Activated CD4-positive, alpha-beta T cell treated with anti-CD3 and anti-CD28 coated beads, Interleukin-2, amount 10 ng/mL, durations not matched to agents 7 days and 5 days (primary cell): ENCODE results near the gene NELFCD. TPM values are rescaled to one million over a fixed set of nuclear protein-coding genes. Genes with fewer than 3 reads are reported as not detected.
"Not testable (repeated sequence)": the region's sequence is repeated elsewhere in the genome, so short reads cannot be mapped to it uniquely, and the experiment has no call there.

Source experiments
- CTCF ChIA-PET: fragments of 350-600 bp; sonication (Branson Sonifier 250); formaldehyde crosslinking; loops from one replicate; lab custom pipeline; 2021; ENCODE audit warnings: antibody characterized with exemption; lab: Charles Lee
- POLR2A ChIA-PET: fragments of 350-600 bp; sonication (Branson Sonifier 250); formaldehyde crosslinking; loops from one replicate; lab custom pipeline; 2021; ENCODE audit warnings: antibody characterized with exemption; lab: Charles Lee
- DNase-seq: peaks from one replicate; pipeline ENCODE4 v3.0.0-alpha.2; 2020
- H3K27ac Mint-ChIP-seq: one replicate; pipeline ENCODE4 v1.8.0; 2021; ENCODE audit warnings: mild to moderate bottlenecking, moderate library complexity, mixed read lengths
- H3K27me3 Mint-ChIP-seq: one replicate; pipeline ENCODE4 v1.8.0; 2021; ENCODE audit warnings: mixed read lengths
- H3K36me3 Mint-ChIP-seq: one replicate; pipeline ENCODE4 v1.8.0; 2021; ENCODE audit warnings: low read depth, mixed read lengths
- H3K4me1 Mint-ChIP-seq: one replicate; pipeline ENCODE4 v1.8.0; 2021; ENCODE audit warnings: mixed read lengths
- H3K4me3 Mint-ChIP-seq: one replicate; pipeline ENCODE4 v1.8.0; 2021; ENCODE audit warnings: mild to moderate bottlenecking, moderate library complexity, mixed read lengths
- H3K9me3 Mint-ChIP-seq: one replicate; pipeline ENCODE4 v1.8.0; 2021; ENCODE audit warnings: mixed read lengths
- total RNA-seq, 2 experiments: library from RNA; stranded (reverse); gene quantifications; one replicate each; pipeline ENCODE4 v1.2.3, GENCODE V29; 2021

The NELFCD gene
- total RNA-seq, 2 experiments from 2014 or later: 90.1 to 98.2 TPM

DNA sequence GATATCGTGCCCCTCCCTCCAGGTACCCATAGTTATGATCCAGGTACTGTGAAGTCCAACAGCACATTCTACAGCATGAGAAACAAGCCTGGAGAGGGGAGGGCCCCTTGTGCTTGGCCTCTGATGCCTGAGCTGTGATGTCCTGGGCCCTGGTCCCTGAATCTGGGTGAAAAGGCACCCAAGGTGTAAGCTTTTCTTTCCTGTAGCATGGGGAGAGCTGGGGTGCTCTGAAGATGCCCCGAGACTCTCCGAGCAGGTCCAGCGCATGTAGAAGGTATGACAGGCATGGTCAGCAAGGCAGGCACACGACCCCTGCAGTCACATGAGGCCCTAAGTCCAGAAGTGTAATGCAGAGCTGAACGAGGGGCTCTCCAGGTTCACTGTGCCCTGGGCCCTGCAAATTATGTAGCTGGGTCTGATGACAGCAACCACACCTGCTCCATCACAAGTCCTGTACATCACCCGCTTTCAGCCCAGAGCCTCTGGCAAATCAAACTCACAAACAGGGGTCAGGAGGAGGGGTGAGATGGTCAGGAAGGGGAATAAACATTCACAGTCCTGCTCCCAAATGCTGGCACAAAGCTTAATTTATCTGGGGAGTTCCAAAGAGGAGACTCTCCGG is 27.8 kb downstream of the NELFCD start:
- peaks cover 56% of the 10 kb centered on the region for H3K4me1 Mint-ChIP-seq
- no peak for DNase-seq
- POLR2A ChIA-PET: no interaction called here
- H3K36me3 Mint-ChIP-seq: peaks cover 6% of the 10 kb centered on the region
- H3K27me3 Mint-ChIP-seq: no peaks in the 10 kb centered on the region
- H3K9me3 Mint-ChIP-seq: no peaks in the 10 kb centered on the region
- no peak overlapping the region for H3K4me3 Mint-ChIP-seq
- CTCF ChIA-PET: interaction anchor here (0.6 to 1.6 kb wide), 4 partner anchors 10 to 41 kb away, joined by 3 to 7 read pairs (median 3); partner anchors contain the start of gene TUBB1
- no peak overlapping the region for H3K27ac Mint-ChIP-seq

DNA sequence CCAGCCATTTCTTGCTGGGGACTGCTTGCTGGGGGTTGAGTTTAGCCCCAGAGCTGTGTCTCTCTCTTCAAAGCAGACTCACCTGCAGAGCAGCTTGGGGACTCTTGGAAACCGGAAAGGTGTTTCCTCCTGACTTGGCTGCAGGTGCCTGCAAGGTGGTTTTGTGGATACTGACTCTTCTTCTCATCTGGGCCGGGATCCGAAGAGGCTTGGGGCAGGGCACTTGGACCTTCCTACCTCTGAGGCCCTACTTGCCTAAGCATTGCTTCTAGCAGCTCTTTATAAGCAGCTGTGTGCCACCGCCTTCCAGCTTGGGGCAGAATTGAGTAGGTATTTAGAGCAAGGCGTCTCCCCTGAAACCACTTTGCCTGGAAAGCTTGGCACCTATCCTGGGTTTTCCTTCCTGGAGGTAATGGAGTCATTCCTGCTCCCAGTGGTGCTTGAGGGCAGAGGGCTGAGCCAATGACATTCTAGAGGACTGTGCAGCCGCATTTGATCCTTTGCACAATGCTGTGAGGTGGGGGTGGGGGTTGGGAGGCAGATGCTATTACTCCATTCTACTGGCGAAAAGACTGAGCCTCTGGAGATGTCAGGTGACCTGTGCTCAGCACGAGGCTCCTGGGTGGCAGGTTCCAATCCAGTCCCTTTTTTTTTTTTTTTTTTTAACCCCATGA is 29.4 kb downstream of the NELFCD start:
- CTCF ChIA-PET: interaction anchor here (0.9 kb wide), 1 partner anchor 28 kb away, joined by 4 read pairs; no protein-coding TSS in a partner anchor

DNA sequence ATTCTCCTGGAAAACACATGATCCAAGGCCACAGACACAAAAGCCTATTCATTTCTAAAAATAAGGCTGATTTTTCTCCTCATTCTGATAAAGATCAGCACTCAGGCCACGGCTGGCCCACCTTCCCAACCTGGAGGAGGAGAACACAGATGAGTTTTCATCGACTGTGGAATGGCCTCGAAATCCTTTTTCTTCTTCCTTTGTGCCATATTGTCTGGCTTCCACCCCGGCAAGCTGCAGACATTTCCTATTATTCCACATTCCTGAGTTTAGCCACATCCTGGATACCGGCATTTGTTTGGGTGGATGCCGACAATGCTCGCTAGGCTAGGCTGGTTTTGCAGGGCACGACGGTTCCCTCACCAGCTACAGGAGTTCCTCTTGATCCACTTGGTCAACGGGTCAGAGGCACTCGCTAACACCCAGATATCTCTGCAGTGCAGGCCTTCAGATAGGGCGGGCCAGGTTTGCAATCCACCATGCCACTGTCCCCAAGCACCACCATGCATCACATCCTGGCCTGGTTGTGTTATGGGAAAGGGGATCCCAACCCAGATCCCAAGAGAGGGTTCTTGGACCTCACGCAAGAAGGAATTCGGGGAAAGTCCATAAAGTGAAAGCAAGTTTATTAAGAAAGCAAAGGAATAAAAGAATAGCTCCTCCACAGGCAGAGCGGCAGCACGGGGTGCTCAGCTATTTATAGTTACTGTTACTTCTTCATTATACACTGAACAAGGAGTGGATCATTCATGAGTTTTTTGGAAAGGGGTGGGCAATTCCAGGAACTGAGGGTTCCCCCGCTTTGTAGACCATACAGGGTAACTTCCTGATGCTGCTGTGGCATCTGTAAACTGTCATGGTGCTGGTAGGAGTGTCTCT is 30.2 kb downstream of the NELFCD start:
- H3K36me3 Mint-ChIP-seq: no peaks in the 10 kb centered on the region
- H3K4me1 Mint-ChIP-seq: peaks cover 50% of the 10 kb centered on the region
- peak; percentile 47 for DNase-seq
- peak overlapping the region; percentile 61 for H3K27ac Mint-ChIP-seq
- no peaks in the 10 kb centered on the region for H3K27me3 Mint-ChIP-seq
- POLR2A ChIA-PET: no interaction called here
- no peaks in the 10 kb centered on the region for H3K9me3 Mint-ChIP-seq
- H3K4me3 Mint-ChIP-seq: no peak overlapping the region
- CTCF ChIA-PET: interaction anchor here (0.6 to 0.9 kb wide), 2 partner anchors 28 to 811 kb away, joined by 3 to 4 read pairs; no protein-coding TSS in a partner anchor

More for the DNA sequence above, 29.4 kb downstream of the NELFCD start:
- DNase-seq: no peak
- no peak overlapping the region for H3K4me3 Mint-ChIP-seq
- peaks cover 51% of the 10 kb centered on the region for H3K4me1 Mint-ChIP-seq
- H3K27ac Mint-ChIP-seq: peak overlapping the region; percentile 21
- no peaks in the 10 kb centered on the region for H3K36me3 Mint-ChIP-seq
- H3K27me3 Mint-ChIP-seq: no peaks in the 10 kb centered on the region
- POLR2A ChIA-PET: no interaction called here
- H3K9me3 Mint-ChIP-seq: no peaks in the 10 kb centered on the region

DNA sequence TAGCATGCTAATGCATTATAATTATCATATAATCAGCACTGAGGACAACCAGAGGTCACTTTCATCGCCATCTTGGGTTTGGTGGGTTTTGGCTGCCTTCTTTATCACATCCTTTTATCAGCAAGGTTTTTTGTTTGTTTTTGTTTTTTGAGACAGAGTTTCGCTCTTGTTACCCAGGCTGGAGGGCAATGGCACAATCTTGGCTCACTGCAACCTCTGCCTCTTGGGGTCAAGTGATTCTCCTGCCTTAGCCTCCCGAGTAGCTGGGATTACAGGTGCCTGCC is 30.8 kb downstream of the NELFCD start:
- H3K27me3 Mint-ChIP-seq, H3K27ac Mint-ChIP-seq, POLR2A ChIA-PET, DNase-seq, H3K9me3 Mint-ChIP-seq, H3K36me3 Mint-ChIP-seq, H3K4me3 Mint-ChIP-seq: not testable (repeated sequence)
- H3K4me1 Mint-ChIP-seq: peaks cover 56% of the 10 kb centered on the region
- CTCF ChIA-PET: interaction anchor here (0.6 kb wide), 1 partner anchor 812 kb away, joined by 3 read pairs; no protein-coding TSS in a partner anchor

DNA sequence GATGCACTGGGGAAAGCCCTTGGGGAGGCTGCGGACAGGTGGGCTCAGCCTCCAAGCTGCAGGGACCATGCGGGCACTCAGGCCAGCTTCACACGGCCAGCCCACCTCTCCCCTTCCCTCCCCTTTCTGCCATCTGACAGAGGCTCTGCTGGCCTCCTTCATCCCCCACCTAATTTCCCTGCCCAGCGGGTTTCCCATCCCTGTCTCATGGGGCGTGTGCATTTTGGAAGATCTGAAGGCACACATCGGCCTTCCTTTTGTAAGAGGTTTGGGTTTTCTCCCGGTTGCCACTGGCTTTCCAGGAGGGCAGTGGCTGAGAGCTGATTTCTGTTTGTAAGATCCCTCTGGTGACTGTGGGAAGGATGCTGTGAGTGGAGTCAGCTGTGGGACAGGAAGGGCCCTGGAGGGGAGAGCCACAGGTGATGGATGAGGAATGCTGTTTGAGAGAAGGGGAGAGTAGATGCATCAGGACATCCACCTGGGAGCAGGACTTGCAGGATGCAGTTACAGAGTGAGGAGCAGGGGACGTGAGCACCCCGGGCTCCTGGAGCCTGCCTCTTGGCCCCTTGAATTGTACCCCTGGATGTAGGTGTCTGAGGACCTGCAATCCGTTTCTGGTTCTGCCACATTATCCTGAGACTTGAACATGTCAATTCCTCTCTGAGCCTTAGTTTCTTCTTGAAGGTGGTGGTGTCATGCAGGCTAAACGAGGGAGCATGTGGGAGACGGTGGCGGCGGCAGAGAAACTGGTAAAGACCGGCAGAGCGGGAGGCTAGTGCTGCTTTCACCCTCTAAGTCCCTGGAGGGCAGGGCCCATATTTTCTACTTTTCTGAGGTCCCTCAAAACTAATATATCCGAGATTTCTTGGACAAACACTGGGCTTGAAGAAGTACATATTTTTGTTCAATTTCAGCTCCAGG is 32.2 kb downstream of the NELFCD start:
- CTCF ChIA-PET: interaction anchor here (2.6 kb wide), 1 partner anchor 8 kb away, joined by 10 read pairs; no protein-coding TSS in a partner anchor
- POLR2A ChIA-PET: no interaction called here
- H3K4me1 Mint-ChIP-seq: peaks cover 67% of the 10 kb centered on the region
- H3K27me3 Mint-ChIP-seq: no peaks in the 10 kb centered on the region
- H3K9me3 Mint-ChIP-seq: no peaks in the 10 kb centered on the region
- no peak overlapping the region for H3K27ac Mint-ChIP-seq
- no peak for DNase-seq
- H3K36me3 Mint-ChIP-seq: no peaks in the 10 kb centered on the region
- H3K4me3 Mint-ChIP-seq: no peak overlapping the region

DNA sequence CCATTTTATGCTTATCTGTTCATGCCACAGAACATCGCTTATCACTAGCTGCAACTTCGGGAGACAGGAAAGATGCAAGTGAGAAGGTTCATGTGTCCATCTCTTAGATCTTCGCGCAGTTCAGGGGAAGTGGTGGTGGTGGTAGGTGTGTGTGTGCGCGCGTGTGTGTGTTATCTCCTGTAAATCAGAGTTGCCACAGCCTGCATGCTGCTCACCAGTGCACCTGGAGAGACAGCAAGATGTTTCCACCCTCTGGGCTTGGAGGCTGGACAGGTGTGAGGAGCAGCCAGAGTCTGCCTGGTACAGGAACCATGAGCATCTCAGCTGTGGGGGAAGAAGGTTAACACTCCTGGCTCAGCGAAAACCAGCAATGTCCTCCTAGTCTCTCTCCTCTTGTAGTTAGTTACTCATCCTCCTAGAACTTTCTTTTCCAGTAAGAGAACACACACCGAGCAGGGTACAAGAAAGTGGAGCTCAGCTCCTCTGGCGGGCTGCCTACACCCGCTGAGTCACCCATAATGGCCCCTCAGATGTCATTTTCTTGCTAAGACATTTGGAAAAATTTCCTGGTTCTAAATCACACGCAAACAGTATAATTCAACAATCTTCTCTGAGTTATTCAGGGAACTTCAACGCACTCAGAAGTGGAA is 33.0 kb downstream of the NELFCD start:
- ChIA-PET POLR2A (no interaction called here), CTCF (interaction anchor here (2.3 to 2.6 kb wide), 2 partner anchors 9 to 10 kb away, joined by 8 to 10 read pairs; no protein-coding TSS in a partner anchor)
- no peaks in the 10 kb centered on the region for H3K27me3 Mint-ChIP-seq
- H3K27ac Mint-ChIP-seq: peak overlapping the region; percentile 34
- no peaks in the 10 kb centered on the region for H3K36me3 Mint-ChIP-seq
- no peaks in the 10 kb centered on the region for H3K9me3 Mint-ChIP-seq
- DNase-seq: peak; percentile 60
- peaks cover 67% of the 10 kb centered on the region for H3K4me1 Mint-ChIP-seq
- H3K4me3 Mint-ChIP-seq: no peak overlapping the region

DNA sequence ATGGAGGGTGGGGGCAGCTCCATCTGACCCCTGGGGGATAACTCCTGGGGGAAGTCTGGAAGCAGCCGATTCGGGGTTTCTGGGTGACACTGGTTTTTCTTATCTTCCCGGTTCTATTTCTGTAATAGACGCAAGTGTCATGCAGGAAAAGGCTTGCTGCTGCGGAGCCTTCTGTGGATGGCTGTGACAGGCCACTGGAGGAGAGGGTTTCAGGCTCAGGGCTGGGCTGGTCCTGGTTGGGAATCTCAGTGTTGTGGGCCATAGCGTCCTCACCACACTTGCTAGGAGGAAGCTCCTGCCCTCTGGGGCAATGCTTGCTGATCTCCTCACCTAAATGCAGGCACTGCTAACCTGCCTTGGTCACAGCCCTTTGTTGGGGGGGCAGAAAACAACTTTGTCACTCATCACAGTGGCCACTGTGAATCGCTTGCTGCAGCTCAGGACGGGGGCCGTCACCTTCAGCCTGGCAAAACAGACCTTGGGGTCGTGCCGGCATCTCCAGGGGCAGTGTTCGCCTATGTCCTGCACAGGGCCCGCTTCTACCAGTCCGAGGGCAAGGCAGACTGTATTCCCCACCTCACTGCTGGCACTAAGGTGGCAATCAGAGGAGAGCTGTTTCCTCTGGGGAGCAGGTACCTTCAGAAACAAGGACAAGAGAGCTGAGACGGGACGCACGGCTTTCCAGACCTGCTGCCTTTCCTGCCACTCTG is 33.8 kb downstream of the NELFCD start:
- peaks cover 67% of the 10 kb centered on the region for H3K4me1 Mint-ChIP-seq
- no peaks in the 10 kb centered on the region for H3K27me3 Mint-ChIP-seq
- peak overlapping the region; percentile 34 for H3K27ac Mint-ChIP-seq
- ChIA-PET POLR2A (no interaction called here), CTCF (interaction anchor here (2.3 to 2.6 kb wide), 2 partner anchors 9 to 10 kb away, joined by 8 to 10 read pairs; no protein-coding TSS in a partner anchor)
- H3K36me3 Mint-ChIP-seq: no peaks in the 10 kb centered on the region
- H3K9me3 Mint-ChIP-seq: no peaks in the 10 kb centered on the region
- H3K4me3 Mint-ChIP-seq: no peak overlapping the region
- no peak for DNase-seq

DNA sequence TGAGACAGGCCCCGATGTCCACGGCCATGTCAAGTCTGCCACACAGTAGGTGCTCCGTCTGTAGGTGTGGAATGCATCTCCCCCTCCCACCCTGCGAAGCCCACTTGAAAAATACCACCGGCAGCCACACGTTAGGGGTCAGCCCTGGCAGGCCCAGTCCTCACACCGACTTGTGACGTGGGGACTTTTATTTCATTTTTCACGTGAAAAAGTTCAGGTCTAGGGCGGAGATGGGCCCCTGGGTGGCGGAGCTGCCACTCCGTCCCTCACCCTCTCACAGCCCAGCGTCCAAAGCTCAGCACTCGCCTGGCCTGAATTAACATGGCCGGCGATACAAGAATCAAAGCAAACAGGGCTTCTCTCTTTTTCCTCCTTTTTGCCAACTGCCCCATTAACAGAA is 34.4 kb downstream of the NELFCD start:
- ChIA-PET POLR2A (no interaction called here), CTCF (interaction anchor here (2.3 to 2.6 kb wide), 2 partner anchors 9 to 10 kb away, joined by 8 to 10 read pairs; no protein-coding TSS in a partner anchor)
- H3K36me3 Mint-ChIP-seq: no peaks in the 10 kb centered on the region
- peaks cover 64% of the 10 kb centered on the region for H3K4me1 Mint-ChIP-seq
- H3K9me3 Mint-ChIP-seq: no peaks in the 10 kb centered on the region
- DNase-seq: no peak
- H3K27ac Mint-ChIP-seq: no peak overlapping the region
- no peak overlapping the region for H3K4me3 Mint-ChIP-seq
- H3K27me3 Mint-ChIP-seq: no peaks in the 10 kb centered on the region

DNA sequence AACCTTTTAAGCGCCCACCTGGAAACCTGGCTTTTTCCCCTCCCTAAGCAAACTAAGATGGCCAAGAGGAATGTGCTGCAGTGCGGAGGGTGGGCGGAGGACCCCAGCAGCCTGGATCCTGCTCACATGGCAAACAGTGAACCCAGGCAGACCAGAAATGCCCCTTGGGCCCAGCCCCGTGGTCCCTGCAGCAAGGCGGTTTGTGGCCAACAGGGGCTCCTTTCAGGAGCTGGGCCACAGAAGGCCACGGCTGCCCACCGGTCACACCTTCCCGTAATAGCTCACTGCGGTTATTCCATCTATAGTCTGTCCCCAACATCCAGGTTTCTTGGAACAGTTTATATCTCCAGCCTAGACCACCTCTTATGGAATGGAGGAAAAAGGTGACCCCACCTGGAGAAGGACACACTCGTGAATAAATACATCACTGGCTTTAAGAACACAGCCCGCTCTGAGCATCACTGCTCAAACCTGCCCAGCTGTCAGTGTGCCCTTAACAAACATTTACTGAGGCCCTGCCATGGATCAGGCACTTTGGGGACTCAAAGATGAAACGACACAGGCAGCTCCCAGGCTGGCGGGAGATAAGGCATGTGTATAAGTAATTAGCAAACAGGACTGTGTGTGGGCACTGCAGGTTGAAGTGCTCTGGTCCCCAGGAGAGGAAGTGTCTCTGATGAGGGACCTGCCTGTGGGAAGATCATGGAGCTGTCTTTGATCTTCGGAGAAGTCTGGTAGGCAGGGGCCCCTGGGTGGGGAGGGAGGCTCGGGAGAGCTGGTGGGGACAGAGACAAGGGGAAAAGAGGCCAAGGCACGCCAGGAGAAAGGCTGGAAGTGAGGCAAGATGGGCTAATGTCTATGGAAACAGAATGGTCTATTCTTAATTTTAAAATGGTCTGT is 35.0 kb downstream of the NELFCD start:
- peaks cover 58% of the 10 kb centered on the region for H3K4me1 Mint-ChIP-seq
- POLR2A ChIA-PET: no interaction called here
- CTCF ChIA-PET: interaction anchor here (2.3 to 2.6 kb wide), 2 partner anchors 8 to 11 kb away, joined by 8 to 10 read pairs; no protein-coding TSS in a partner anchor
- H3K4me3 Mint-ChIP-seq: no peak overlapping the region
- no peak overlapping the region for H3K27ac Mint-ChIP-seq
- no peaks in the 10 kb centered on the region for H3K9me3 Mint-ChIP-seq
- no peaks in the 10 kb centered on the region for H3K27me3 Mint-ChIP-seq
- H3K36me3 Mint-ChIP-seq: no peaks in the 10 kb centered on the region
- no peak for DNase-seq

DNA sequence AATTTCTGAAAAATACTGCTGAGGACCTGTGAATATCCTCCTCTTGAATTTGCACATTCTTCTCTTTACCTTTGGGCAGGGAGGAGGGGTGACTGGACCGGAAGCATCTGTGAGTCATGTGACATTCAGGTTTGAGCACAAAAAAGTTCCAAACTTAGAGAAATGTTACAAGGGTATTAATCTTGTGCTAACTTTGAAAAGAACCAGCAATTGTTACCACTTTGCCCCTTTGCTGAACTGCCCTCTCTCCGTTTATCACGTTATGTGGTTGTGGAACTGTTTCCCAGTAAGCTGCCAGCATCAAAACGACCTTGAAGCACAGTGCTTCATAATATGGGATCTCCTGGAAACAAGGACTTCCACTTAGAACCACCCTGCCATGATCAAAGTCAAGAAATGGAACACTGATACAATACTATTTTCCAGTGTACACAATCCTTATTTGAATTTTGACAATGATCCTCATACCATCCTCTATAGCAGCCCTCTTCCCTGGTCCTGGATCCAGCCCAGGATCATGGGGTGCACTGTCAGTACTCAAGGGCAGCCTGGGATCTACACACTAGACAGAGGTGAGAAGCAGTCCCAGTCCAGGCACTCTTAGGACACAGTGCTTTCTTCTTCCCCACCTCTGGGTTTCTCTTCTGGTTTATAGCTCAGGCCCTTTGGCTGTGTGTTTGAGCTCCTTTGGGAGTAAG is 35.9 kb downstream of the NELFCD start:
- Mint-ChIP-seq H3K27ac (peak overlapping the region; percentile 54), H3K4me1 (peaks cover 49% of the 10 kb centered on the region), H3K9me3 (no peaks in the 10 kb centered on the region), H3K36me3 (no peaks in the 10 kb centered on the region), H3K27me3 (no peaks in the 10 kb centered on the region), H3K4me3 (no peak overlapping the region)
- DNase-seq: peak; percentile 30
- ChIA-PET CTCF (interaction anchor here (0.8 to 1.0 kb wide), 2 partner anchors 11 to 20 kb away, joined by 3 read pairs; no protein-coding TSS in a partner anchor), POLR2A (no interaction called here)
